ENCODE measurements around the gene TCFL5.

DNA sequence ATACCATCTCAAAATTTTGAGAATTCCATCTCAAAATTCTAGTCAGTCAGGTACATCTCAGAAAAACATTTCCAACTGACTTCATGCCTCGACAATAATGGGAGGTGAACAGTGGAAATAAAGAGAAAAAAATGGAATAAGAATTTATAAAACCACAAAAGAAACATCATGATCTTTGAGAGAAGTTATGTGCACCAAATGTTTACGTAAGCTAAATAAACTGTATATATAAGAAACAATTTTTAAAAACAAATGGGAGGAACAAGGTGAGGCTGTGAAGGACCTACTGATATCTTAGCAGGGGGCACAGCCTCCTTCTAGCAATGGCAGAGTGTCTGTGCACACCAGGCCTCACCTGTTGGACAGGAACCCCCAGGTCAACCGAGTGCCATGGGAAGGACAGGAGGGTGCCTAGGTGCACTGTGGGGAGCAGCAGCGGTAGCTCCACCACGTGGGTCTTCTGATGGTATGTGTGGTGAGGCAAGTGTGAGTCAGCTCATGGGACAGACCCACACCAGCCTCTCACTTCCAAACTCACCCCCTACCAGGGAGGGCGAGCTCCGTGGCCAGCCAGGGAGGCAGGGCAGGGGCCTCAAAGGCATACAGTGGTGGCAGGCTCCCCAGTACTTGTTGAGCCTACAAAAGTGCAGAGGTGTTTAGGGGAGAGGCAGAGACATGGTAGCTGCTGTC, 41.4 kb upstream of the TCFL5 start:
- no peak for TF ChIP-seq CTCF (IDR thresholded peaks at IDR 0.05; ENCODE audit: low read length)
- no peak for TF ChIP-seq EZH2 (IDR thresholded peaks at IDR 0.05; ENCODE audit: borderline replicate concordance, low read length)

Measured in OCI-LY1 (cell line).